ENCODE data around the gene CUBN. TPM values are rescaled to one million over a fixed set of nuclear protein-coding genes. Genes with fewer than 3 reads are reported as not detected.

Gene CUBN
- total RNA-seq, 3 donors from 2014 or later (not counting 1 experiment from before 2014, with no cell fraction given) = 4.7 to 5.6 (median 5.1) TPM

DNA sequence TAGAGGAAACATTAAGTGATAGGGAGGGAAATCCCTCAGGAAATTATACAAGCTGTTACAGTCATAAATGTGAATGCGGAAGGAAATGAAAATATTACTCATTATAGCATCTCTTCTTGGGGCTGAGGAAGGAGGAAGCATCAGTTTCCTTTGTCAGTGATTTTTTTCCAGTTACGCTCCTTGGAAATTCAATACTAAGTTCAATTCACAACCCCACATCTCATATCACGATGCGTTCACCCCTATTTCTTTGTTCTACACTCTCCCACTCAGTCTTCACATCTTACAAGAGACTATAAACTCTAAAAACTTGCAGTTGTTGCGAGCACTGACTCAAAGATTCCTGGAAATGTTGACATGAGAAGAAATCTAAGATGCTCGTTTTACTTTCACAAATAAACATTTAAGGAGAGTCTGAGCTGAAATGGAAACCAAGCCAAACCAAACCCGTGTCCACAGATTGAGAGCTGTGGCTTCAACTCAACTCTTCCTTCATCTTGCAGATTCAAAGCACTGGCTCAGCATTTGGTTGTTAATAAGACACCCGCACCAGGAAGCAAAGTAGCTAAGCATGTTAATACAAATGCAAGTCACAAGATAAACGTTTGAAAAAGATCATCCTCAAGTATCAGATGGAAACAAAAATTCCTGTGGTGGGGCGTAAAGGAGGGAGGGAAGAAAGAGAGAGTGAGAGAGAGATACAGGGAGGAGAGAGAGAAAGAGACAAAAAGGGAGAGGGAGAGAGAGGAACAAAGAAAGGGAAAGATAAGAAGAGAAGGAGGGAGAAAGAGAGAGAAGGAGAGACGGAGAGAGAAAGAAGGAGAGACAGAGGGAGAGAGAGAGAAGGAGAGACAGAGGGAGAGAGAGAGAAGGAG, 162.4 kb downstream of the CUBN start:
- no peaks in the 10 kb centered on the region for H3K36me3 ChIP-seq (ENCODE audit: control insufficient read depth, insufficient read depth, low read length)
- Mint-ChIP-seq H3K9me3 (no peaks in the 10 kb centered on the region), H3K27ac (no peak overlapping the region), H3K4me1 (no peaks in the 10 kb centered on the region), H3K4me3 (no peak overlapping the region), H3K27me3 (ENCODE audit: low read depth in 2 of 2) (peaks cover 0 to 4% of the 10 kb centered on the region in 2 donors), H3K36me3 (no peaks in the 10 kb centered on the region)
- H3K4me3 ChIP-seq (ENCODE audit: low read length) = no peak overlapping the region
- intact Hi-C loops (cut with micrococcal nuclease) = no loop called here
- H3K4me1 ChIP-seq (ENCODE audit: control insufficient read depth, insufficient read depth, low read length) = no peaks in the 10 kb centered on the region
- TF ChIP-seq, protein P1, sequence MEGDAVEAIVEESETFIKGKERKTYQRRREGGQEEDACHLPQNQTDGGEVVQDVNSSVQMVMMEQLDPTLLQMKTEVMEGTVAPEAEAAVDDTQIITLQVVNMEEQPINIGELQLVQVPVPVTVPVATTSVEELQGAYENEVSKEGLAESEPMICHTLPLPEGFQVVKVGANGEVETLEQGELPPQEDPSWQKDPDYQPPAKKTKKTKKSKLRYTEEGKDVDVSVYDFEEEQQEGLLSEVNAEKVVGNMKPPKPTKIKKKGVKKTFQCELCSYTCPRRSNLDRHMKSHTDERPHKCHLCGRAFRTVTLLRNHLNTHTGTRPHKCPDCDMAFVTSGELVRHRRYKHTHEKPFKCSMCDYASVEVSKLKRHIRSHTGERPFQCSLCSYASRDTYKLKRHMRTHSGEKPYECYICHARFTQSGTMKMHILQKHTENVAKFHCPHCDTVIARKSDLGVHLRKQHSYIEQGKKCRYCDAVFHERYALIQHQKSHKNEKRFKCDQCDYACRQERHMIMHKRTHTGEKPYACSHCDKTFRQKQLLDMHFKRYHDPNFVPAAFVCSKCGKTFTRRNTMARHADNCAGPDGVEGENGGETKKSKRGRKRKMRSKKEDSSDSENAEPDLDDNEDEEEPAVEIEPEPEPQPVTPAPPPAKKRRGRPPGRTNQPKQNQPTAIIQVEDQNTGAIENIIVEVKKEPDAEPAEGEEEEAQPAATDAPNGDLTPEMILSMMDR (IDR thresholded peaks at IDR 0.05) = no peak
- no peaks in the 10 kb centered on the region for H3K27me3 ChIP-seq (ENCODE audit: control insufficient read depth, insufficient read depth, low read length)
- H3K9me3 ChIP-seq (ENCODE audit: control insufficient read depth, insufficient read depth, low read length) = no peaks in the 10 kb centered on the region
- WGBS (ENCODE audit: insufficient coverage) = 73% methylated on average over 10 of the region's 11 CpGs
- ATAC-seq = no peak
- H3K27ac ChIP-seq (ENCODE audit: low read length) = no peak overlapping the region
- DNase-seq = no peak

DNA sequence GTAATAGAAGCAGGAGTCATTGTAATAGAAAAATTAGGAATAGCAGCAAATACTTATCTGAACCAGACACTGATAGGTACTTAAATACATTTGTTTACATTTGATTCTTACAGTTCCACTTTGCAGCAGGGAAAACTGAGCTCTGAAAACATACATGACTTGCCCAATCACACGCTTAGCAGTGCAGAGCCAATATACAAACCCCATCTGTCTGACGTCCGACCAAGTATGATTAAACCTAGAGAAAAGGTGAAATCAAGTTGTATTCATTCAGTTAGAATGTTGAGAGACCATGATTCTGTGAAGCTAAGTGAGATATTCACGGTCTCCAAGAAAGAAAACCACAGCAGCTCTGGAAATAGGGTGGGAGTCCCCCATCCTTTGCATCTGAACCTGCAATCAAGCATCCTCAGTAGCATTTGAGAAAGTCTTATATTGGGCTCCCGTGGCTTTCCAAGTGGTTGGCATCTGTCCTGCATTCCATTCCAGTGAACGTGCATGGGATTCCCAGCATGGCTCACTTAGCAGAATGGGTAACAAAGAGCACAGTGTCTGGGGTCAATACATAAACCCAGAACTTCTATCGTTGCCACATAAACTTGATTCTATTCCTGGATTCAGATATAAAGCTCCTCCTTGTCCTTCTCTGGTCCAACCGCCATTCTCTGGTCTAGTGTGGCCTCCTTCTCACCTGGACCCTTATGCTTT, 163.7 kb downstream of the CUBN start:
- H3K27me3 ChIP-seq (ENCODE audit: control insufficient read depth, insufficient read depth, low read length) = no peaks in the 10 kb centered on the region
- intact Hi-C loops (cut with micrococcal nuclease) = no loop called here
- Mint-ChIP-seq H3K4me1 (no peaks in the 10 kb centered on the region), H3K27ac (no peak overlapping the region), H3K27me3 (ENCODE audit: low read depth in 2 of 2) (peaks cover 0 to 4% of the 10 kb centered on the region in 2 donors), H3K36me3 (no peaks in the 10 kb centered on the region), H3K4me3 (no peak overlapping the region), H3K9me3 (no peaks in the 10 kb centered on the region)
- H3K36me3 ChIP-seq (ENCODE audit: control insufficient read depth, insufficient read depth, low read length) = no peaks in the 10 kb centered on the region
- DNase-seq = no peak
- H3K9me3 ChIP-seq (ENCODE audit: control insufficient read depth, insufficient read depth, low read length) = no peaks in the 10 kb centered on the region
- no peak overlapping the region for H3K4me3 ChIP-seq (ENCODE audit: low read length)
- H3K27ac ChIP-seq (ENCODE audit: low read length) = no peak overlapping the region
- no peak for ATAC-seq
- H3K4me1 ChIP-seq (ENCODE audit: control insufficient read depth, insufficient read depth, low read length) = no peaks in the 10 kb centered on the region
- WGBS (ENCODE audit: insufficient coverage) = 91% methylated on average over 8 of the region's 8 CpGs
- TF ChIP-seq, protein P1 (IDR thresholded peaks at IDR 0.05) = no peak

DNA sequence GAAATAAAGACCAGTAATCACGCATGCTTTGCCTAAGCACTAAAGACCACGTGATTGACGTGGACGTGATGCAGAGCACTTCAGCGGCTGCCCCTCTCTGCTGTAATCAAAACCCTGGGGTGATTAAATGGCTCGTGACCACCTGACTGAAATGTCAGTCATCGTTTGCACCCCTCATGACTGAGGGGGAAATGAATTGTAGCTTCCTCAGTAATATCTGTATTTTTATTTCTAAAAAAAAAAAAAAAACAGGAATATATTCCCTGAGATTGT, 164.3 kb downstream of the CUBN start:
- Mint-ChIP-seq H3K4me3 (no peak overlapping the region), H3K36me3 (no peaks in the 10 kb centered on the region), H3K9me3 (no peaks in the 10 kb centered on the region), H3K27me3 (ENCODE audit: low read depth in 2 of 2) (peaks cover 0 to 4% of the 10 kb centered on the region in 2 donors), H3K27ac (no peak overlapping the region), H3K4me1 (no peaks in the 10 kb centered on the region)
- intact Hi-C loops (cut with micrococcal nuclease) = no loop called here
- no peak overlapping the region for H3K4me3 ChIP-seq (ENCODE audit: low read length)
- H3K27me3 ChIP-seq (ENCODE audit: control insufficient read depth, insufficient read depth, low read length) = no peaks in the 10 kb centered on the region
- no peaks in the 10 kb centered on the region for H3K4me1 ChIP-seq (ENCODE audit: control insufficient read depth, insufficient read depth, low read length)
- no peaks in the 10 kb centered on the region for H3K9me3 ChIP-seq (ENCODE audit: control insufficient read depth, insufficient read depth, low read length)
- H3K36me3 ChIP-seq (ENCODE audit: control insufficient read depth, insufficient read depth, low read length) = no peaks in the 10 kb centered on the region
- H3K27ac ChIP-seq (ENCODE audit: low read length) = no peak overlapping the region
- ATAC-seq (no peak), DNase-seq (no peak)
- TF ChIP-seq, protein P1 (IDR thresholded peaks at IDR 0.05) = no peak
- 95% methylated on average over 6 of the region's 7 CpGs for WGBS (ENCODE audit: insufficient coverage)

All from natural killer cell (primary cell).